Measurements from ENCODE around the gene SC5D.

Gene SC5D

DNA sequence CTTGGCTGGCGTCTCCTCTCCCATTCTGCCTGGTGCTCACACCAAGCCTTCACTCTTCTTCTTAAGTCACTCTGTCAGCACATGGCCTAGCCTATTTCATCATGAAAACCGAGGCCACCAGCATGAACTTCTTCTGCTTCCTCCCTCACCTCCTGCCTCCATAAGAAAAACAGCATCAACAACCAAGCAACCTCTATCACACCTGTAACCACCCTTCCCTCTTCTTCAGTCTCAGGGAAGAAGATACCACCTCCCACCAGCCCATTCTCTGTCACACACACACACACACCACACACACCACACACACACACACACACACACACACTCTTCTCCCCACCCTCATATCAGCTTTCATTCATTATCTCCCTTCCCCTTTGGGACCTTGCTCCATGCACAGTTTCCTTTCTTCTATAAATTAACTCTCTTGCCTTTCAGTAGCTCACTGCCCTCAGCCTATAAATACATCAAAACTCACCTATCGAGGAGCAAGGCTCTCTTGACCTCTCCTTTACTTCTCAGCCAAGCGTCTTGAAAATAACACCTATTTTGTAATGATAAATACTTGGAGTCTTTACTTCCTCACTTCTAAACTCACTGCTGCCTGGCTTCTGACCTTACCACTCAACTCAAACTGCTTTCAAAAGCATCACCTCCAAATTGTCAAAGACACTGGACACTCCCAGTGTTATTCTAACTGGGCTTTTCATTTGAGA is 36.6 kb downstream of the SC5D start:
- no peak for DNase-seq (ENCODE audit: low read depth)

DNA sequence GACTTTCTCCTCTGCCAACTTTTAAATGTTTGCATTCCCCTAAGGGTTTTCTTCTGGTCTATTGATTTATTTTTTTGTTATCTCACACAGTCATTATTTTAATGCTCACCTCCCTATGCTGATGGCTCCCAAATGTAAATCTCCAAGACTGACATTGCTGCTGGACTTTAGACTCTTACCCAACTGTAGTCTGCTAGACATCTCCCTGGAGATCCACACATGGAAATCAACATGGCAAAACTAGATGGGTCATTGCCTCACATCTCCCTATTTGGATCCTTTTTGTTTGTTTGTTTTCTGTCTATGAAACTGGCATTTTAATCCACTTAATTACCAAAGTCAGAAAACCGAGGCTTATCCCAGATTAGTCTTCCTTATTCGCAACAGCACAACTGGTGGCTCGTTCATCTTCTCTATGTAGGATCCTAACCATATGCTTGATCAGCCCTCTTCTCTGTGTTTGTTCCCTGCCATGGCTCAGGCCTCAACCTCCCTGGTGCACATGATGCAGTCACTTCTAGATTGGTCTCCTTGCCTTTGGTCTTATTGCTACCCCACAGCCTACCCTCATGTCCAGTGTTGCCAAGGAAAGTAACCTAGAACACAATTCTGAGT is 37.3 kb downstream of the SC5D start:
- no peak for DNase-seq (ENCODE audit: low read depth)

DNA sequence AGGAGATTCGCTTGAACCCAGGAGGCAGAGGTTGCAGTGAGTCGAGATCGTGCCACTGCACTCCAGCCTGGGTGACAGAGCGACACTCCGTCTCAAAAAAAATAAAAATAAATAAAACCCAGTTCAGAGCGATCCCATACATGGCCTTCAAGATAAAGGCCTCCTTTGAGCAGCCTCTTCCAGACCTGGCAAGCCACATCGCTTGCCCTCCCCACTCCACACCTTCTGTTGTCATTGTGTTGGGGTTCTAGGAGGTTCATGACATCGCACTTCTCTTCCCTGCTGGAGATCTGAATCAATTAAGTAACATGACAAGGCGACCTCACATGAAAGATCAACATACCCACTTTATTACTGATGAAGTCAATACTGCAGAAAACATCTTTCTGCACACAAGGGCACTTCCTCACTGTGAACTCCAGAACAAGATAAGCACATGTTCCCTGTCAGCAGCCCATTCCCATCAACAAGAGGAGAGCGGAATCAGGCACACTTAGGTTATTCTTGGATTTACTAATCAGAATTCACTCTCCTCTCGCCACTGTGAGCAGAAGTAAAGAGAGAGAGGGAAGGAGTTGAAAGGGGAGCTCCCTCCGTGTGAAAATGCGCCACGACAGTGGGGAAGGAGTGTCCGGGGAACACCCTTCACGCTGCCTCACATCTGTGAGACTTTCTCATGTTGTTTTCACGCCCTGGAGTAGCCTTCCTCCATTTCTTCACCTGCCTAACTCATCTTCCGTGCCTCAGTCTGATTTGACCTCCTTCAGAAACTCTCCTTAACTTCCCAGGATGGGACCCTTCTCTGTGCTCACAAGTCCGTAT is 38.3 kb downstream of the SC5D start:
- DNase-seq (ENCODE audit: low read depth): no peak

DNA sequence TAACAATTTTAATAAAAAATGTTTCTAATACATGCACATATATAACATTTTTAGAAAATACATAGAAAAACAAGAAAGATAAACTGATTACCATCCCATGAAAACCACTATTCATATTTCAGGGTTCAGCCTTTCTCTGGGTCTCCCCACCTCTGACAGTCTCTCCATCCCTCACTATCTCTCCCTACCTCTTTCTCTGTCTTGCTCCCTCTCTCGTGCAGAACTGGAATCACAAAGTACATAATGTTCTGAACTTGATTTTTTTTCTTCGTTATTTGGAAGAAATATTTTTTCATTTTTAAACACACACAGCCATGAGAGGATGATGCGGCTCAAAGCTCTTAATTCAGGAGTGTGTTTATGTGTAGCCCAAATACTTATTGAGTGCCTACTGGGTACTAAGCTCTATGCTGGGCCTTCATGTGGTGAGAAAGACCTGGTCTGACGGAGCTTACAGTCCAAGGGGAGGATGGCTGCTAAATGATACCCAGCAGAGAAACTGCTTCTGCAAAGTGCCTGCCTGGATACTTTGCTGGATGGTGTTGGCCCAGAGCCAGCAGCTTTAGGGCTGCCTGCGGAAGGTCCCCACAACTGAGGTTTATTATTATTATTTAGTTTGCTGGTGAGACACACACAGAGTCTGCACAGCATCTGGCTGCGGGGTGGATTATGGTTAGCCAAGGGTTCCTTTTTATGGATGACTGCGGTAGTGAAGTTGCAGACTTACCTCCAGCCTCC is 42.6 kb downstream of the SC5D start:
- DNase-seq (ENCODE audit: low read depth): no peak

DNA sequence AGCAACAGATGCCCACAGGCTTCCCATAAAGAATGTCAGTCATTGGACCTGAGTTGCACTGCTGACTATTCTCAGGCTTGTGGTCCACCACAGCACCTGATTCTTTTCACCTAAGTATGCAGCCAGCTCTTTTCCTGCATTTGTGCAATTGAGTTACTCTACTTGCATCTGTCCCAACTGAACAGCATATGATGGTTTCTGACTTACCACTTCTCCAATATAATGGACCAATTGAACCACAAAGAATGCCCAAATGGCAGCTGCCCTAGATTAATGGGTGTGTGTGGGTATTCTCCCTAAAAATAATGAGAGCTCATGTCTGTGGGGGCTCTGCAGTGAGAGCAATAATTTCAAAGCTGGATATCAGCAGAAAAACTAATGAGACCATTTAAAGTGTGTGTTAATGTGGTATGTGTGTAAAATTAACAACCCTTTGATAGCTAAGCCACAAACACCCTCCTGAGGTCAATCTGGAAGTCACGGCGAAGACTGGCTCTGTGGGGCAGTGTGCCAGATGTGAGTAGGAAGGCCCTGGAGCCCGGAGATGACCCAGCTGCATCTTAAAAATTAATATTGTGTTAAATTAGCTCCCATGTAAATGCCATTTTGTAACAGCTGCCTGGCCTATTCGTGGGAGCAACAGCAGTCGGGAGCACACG is 43.8 kb downstream of the SC5D start:
- DNase-seq (ENCODE audit: low read depth): no peak

DNA sequence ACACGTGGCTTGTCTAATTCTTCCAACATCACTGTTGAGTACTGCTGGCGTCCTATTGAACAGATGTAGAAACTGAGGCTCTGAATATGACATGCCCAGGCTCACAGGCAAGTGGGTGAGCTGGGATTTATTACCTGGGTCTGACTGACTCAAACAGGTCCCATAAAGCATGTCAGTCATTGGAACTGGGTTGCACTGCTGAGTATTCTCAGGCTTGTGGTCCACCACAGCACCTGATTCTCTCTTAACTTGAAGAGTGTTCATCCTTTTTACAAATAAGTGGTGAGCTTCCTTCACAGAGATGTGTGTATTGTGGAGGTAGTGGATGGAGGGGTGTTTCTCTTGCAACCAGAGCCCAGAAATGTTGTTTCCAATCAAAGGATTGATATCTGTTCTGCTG is 44.5 kb downstream of the SC5D start:
- DNase-seq (ENCODE audit: low read depth): no peak

DNA sequence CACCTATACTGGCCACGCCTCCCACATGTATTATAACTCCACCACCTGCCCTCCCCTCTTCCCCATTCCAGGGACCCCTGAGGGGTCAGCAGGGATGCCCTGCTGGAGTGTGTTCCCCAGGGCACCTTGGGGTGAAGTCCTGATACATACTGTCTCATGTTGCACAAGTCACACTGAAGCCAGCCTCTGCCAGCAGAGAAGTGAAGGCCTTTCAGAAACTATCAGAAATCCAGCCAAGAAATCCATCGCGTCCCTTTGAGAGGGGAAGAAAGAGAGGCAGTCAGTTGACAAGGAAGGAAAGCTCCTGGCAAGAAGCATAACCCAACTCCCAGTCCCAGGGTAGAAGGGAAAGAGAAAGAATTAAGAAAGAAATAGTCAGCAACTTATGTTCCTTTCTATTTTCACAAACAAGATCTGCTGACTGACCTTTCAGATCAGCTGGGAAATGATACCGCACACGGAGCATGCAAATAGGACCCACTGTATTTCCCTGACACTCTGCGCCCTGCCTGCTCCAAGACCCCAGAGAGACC is 45.2 kb downstream of the SC5D start:
- DNase-seq (ENCODE audit: low read depth): no peak

DNA sequence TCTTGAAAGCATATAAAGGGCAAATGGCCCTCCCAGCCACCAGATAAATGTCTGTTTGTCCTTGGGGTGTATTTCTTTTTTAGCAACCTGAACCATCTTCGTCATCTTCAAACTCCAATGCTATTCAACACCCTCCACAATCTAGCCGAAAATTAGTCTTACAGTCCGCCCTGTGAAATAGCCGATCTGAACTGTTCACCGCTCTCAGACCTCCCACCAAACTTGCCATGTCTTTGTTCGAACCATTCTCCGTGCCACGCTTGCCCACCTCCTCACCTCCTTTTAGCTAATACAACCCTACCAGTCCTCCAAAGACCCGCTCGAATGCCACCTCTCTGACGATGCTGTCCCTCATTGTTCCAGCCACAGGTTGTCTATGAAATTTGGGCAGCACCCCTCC is 46.0 kb downstream of the SC5D start:
- DNase-seq (ENCODE audit: low read depth): no peak

DNA sequence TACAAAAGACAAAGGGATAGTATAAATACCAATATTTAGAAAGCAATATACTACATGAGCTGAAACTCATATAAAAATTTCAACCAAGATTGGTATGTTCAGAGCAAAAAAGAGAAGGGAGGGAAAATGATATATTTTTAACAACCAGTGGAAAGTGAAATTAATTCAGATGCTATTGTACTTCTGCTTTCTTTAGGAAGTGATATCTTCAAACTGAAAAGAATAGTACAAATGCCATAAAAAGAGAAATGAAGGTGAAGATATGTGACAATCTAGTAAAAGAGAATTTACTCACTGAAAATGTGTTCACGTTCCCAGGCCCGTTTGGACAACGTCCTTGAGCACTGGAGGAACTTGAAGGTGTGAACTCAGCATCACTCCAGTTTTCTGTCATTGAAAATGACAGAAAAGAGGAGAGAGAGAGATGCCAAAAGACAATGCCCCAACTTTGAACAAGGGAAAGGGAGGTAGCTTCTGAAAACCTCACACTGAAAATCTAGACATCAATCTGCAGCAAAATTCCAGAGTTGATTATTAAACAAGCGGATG is 47.5 kb downstream of the SC5D start:
- DNase-seq (ENCODE audit: low read depth): no peak

DNA sequence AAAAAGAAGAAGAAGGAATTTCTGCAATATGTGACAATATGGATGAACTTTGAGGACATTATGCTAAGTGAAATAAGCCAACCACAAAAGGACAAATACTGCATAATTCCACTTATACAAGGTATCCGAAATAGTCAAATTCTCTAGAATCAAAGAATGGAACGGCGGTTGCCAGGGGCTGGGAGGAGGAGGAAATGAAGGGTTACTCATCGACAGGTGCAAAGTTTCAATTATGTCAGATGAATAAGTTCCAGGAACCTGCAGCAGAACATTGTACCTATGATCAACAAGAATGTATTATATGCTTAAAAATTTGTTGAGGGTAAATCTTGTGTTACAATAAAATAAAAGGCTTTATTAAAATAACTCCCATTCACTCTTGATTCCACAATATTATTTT is 49.0 kb downstream of the SC5D start:
- no peak for DNase-seq (ENCODE audit: low read depth)

DNA sequence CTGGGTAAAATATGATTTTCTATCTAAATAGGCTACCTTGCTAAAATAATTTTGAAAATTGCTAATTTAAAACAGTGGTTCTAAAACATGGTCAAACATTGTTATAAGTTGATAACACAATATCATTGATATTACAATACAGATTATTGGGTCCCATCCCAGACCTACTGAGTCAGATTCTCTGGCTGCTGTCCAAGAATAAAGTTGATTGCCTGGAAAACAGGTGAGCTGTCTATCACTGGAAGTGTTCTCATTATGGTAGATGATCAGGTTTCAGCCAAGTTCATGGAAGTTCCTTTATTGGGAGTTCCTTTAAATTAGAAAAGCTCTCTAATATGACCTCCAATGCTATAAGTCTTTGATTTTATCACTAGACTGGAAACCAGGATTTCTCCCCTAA is 52.3 kb downstream of the SC5D start:
- no peak for DNase-seq (ENCODE audit: low read depth)

DNA sequence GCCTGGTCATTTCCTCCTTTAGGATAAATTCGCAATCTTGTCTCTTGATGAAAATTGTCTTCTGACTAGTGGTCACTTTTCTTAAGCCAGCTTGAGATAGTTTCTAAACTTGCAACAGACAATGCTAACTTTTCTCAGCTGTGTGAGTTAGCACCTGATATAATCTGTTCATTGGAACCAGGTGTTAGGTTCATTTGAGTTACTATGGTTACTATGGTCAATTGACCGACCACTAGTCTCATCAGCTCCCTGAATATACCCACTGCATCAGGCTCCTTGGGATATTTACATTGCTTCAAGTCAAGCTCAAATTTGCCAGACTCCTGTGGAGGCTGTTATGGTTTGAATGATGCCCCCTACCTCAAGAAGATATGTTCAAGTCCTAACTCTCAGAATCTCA is 54.5 kb downstream of the SC5D start:
- no peak for DNase-seq (ENCODE audit: low read depth)

DNA sequence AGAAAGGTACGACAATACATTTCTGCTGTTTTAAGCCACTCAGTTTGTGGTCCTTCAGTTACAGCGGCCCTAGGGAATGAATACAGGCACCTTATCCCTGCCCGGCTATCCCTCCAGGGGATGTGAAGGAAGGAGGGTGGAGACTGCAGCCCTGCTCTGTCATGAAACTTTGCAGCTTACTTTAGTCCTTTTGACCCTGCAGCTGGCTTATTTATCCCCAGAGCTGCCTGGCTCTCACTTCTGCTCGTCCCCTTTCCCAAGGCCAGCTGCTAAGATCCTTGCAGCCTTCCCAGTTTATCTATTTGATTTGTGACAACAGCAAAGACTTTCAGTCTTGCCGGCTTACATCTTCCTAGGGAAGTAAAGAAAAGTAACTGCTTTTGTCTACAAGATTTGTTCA is 55.2 kb downstream of the SC5D start:
- no peak for DNase-seq (ENCODE audit: low read depth)

DNA sequence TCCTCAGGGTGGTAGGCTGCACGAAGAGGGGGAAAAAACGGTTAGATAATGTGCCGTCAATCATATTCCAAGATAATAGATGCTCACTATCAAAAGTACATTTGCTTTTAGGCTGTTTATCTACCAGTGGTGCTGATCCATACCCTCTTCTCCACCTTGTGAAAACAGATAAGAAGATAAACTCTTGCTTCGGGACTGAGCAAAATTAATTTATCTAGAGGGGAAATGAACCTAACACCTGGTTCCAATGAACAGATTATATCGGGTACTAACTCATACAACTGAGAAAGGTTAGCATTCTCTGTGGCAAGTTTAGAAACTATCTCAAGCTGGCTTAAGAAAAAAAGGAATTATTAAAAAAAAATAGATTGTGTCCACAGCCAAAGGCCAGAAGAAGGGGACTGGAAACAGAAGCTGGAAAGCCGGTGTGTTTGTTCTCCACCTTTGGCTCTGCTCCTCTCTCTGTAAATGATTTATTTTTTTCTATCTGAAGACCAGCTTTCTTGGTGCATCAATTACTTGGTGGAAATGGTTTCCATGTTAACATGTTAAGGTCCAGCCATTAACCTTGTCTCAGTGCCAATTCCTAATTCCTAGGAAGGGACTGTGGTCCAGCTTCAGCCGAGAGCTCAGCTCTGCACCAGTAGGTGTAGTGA is 55.8 kb downstream of the SC5D start:
- DNase-seq (ENCODE audit: low read depth): no peak

DNA sequence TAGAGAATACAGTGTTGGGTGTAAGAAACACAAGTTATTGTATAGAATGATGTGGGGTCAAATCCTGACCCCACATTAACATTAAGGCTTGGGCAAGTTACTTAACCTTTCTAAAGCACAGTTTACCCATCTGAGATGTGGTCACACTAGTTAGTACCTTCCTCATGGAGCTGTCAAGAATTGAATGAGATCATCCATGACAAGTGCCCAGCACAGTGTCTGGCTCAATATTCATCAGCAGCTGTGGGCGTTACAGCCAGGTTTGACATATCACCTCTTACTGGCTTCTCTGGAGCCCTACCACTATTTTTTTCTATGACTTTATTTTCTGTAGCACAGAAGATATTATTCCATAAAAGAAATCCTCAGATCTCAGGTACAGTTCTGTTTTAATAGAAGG is 57.2 kb downstream of the SC5D start:
- no peak for DNase-seq (ENCODE audit: low read depth)

DNA sequence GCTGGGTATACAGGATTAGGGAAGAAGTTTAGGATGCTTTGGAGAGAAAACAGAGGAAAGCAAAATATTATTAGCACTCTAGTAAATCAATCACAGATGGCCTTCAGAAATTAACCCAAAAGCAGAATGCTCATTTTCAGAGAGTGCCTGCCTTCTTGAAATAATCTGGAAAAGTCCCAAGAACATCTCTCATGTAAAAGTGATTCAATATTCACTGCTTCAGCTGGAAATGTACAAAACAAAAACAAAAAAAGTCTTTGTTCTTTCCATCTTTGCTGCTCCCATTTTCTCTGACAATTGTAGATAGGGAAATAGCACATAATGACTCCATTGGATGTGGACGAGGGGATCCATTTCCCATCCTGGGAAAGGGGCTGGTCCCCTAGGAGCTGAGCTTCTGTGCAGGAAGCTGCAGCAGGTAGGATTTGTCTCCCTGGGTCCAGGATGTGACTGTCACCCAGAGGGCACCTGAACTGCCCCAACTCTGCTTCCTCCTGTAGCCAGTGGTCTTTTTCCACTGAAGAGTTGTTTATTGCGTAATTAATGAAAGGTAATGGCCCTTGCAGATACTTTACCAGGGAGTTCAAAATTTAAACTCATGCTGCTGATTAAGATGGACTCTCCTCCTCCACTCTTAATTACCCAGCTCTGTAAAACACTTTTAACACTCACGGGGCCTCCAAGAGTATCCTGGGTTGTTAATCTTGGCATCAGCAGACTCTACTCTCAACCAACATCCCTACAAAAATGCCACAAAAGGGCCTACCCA is 57.9 kb downstream of the SC5D start:
- DNase-seq (ENCODE audit: low read depth): no peak

DNA sequence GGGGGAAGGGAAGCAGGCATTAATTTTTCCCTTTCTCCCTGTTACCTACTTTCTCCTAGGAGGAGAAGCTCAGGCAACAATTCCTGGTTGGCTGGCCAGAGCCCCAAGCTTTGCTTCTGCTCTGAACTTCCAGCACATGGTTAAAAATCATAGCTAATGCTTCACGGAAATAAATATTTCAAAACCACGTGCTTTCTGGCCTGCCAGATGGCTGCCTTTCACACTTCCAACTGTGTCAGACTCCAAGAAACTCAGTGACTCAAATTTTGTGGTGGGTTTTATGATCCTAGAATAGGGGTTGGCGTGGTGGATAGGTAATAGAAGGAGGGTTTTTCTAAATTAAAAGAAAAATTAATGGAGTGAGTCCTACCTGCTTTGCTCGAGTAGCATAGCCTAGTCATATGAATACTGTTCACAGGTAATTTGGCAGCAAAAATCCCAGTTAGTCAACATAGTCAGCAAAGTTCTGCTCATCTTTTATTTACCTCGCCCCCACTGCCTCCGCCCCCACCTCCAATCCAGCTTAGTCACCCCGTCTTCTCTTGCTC is 58.6 kb downstream of the SC5D start:
- DNase-seq (ENCODE audit: low read depth): no peak

DNA sequence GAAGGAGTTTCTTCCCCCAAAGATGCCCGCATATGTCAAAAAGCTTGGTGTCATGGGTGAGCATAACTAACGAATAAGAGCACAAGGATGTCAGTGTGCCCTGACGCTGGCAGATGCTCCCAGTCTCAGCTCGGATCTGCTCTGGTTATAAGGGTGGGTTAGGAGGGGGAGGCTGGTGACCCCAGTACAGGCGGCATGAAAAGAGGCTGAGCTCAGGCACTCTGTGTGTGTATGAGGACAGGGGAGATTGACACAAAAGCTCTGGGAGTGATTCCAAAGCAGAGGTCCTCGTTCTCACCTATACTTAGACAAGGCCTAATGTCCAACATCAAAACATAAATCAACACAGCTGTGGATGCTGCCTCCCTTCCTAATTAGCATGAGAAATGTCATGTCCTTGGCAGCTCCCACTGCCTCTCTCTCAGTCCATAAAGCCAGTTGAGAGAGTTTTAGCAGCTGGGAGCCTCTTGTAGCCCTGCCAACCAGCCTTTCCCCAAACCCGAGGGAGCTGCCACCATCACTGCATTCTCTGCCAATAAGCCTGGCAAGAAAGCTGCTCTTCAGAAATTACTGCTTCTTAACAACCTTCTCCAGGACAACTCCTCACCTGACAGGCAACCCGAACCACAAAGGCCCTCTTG is 59.8 kb downstream of the SC5D start:
- no peak for DNase-seq (ENCODE audit: low read depth)

DNA sequence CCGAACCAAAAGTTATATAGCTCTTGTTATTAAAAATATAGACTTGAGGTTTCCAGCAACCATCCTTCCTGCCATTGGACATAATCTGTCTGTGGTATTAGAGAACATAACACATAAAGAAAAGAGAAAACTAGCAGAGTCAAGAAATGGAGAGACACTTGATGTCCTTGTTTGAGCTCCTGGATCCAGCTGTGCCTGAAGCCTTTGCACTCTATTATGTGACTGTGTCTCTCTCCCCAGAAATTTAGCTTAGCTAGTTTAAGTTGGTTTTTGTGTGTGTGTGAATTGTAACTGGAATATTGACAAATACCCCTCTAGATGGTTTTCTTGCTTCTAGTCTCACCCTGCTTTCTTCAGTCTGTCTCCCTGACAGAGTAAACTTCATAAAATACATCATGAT is 61.6 kb downstream of the SC5D start:
- no peak for DNase-seq (ENCODE audit: low read depth)

Data from stimulated activated CD8-positive, alpha-beta memory T cell treated with anti-CD3 and anti-CD28 coated beads, Interleukin-12 subunit alpha, Interleukin-12 subunit beta, amount 100 ng/mL, for 1 hour (primary cell).